ENCODE results near the gene SKA3. TPM values are rescaled to one million over a fixed set of nuclear protein-coding genes. Genes with fewer than 3 reads are reported as not detected.
A peak's percentile ranks its signal among the peaks of the same experiment; 100 is the strongest.
"Not testable (repeated sequence)": the region's sequence is repeated elsewhere in the genome, so short reads cannot be mapped to it uniquely, and the experiment has no call there.

The SKA3 gene
- total and polyA plus RNA-seq, 2 donors (not counting 1 experiment from before 2014, with no cell fraction given), result 6.1 to 6.6 TPM

GRCh38 chr13:21175656-21176214 is 617 bp downstream of the SKA3 start:
- Histone ChIP-seq H3K36me3 (ENCODE audit: control insufficient read depth, insufficient read depth, low read length) (no peaks in the 10 kb centered on the region), H3K79me2 (ENCODE audit: control insufficient read depth, insufficient read depth, low read length) (peaks cover 43% of the 10 kb centered on the region), H3K4me1 (ENCODE audit: control insufficient read depth, extremely low read depth, insufficient read depth, low read length) (peaks cover 2% of the 10 kb centered on the region), H3K27ac (ENCODE audit: insufficient read depth, low read length) (peak overlapping the region; percentile 84), H4K20me1 (ENCODE audit: control insufficient read depth, extremely low read depth, insufficient read depth, low read length) (no peaks in the 10 kb centered on the region), H3K4me2 (ENCODE audit: extremely low read depth, insufficient read depth, low read length) (peak overlapping the region; percentile 90), H3K4me3 (replicated peaks in 1 of 4; ENCODE audit: control extremely low read depth in 1 of 4, insufficient read depth in 1 of 4, low read depth in 3 of 4, low read length in 4 of 4) (peak overlapping the region; percentile 73 to 95 (median 92)), H3K9me3 (ENCODE audit: control insufficient read depth, insufficient read depth, low read depth, low read length) (no peaks in the 10 kb centered on the region), H3K27me3 (ENCODE audit: control insufficient read depth, insufficient read depth, low read length) (no peaks in the 10 kb centered on the region), H2AFZ (ENCODE audit: low read length) (peak overlapping the region; percentile 94), H3K9ac (ENCODE audit: insufficient read depth, low read length) (peak overlapping the region; percentile 87)
- DNase-seq (ENCODE audit: low read depth in 2 of 2), result peak; percentile 32 to 48
- TF ChIP-seq EZH2 (IDR thresholded peaks at IDR 0.05; ENCODE audit: low read length, missing control alignments) (no peak), CTCF (conservative IDR thresholded peaks at IDR 0.05 in 1 of 2, IDR thresholded peaks at IDR 0.05 in 1 of 2; ENCODE audit: low read depth in 1 of 2, low read length in 2 of 2) (no peak)

GRCh38 chr13:21173767-21174166 is 2.6 kb downstream of the SKA3 start:
- not testable (repeated sequence) for H3K9me3 ChIP-seq (ENCODE audit: control insufficient read depth, insufficient read depth, low read depth, low read length); H2AFZ ChIP-seq (ENCODE audit: low read length); H3K9ac ChIP-seq (ENCODE audit: insufficient read depth, low read length); DNase-seq (ENCODE audit: low read depth in 2 of 2); H3K27me3 ChIP-seq (ENCODE audit: control insufficient read depth, insufficient read depth, low read length); H4K20me1 ChIP-seq (ENCODE audit: control insufficient read depth, extremely low read depth, insufficient read depth, low read length); H3K4me1 ChIP-seq (ENCODE audit: control insufficient read depth, extremely low read depth, insufficient read depth, low read length); H3K4me3 ChIP-seq (replicated peaks in 1 of 4; ENCODE audit: control extremely low read depth in 1 of 4, insufficient read depth in 1 of 4, low read depth in 3 of 4, low read length in 4 of 4); H3K4me2 ChIP-seq (ENCODE audit: extremely low read depth, insufficient read depth, low read length); H3K36me3 ChIP-seq (ENCODE audit: control insufficient read depth, insufficient read depth, low read length); H3K27ac ChIP-seq (ENCODE audit: insufficient read depth, low read length)
- peaks cover 46% of the 10 kb centered on the region for H3K79me2 ChIP-seq (ENCODE audit: control insufficient read depth, insufficient read depth, low read length)

- no peak overlapping the region for H3K9ac ChIP-seq (ENCODE audit: insufficient read depth, low read length)
- DNase-seq (ENCODE audit: low read depth in 2 of 2), result no peak
- H3K4me3 ChIP-seq (replicated peaks in 1 of 4; ENCODE audit: control extremely low read depth in 1 of 4, insufficient read depth in 1 of 4, low read depth in 3 of 4, low read length in 4 of 4), result no peak overlapping the region
- peaks cover 32% of the 10 kb centered on the region for H3K79me2 ChIP-seq (ENCODE audit: control insufficient read depth, insufficient read depth, low read length)
- H3K4me2 ChIP-seq (ENCODE audit: extremely low read depth, insufficient read depth, low read length), result no peak overlapping the region
- no peaks in the 10 kb centered on the region for H4K20me1 ChIP-seq (ENCODE audit: control insufficient read depth, extremely low read depth, insufficient read depth, low read length)
- H3K9me3 ChIP-seq (ENCODE audit: control insufficient read depth, insufficient read depth, low read depth, low read length), result no peaks in the 10 kb centered on the region
- H2AFZ ChIP-seq (ENCODE audit: low read length), result no peak overlapping the region
- no peaks in the 10 kb centered on the region for H3K4me1 ChIP-seq (ENCODE audit: control insufficient read depth, extremely low read depth, insufficient read depth, low read length)
- H3K27me3 ChIP-seq (ENCODE audit: control insufficient read depth, insufficient read depth, low read length), result no peaks in the 10 kb centered on the region
- peaks cover 2% of the 10 kb centered on the region for H3K36me3 ChIP-seq (ENCODE audit: control insufficient read depth, insufficient read depth, low read length)
- no peak for TF ChIP-seq EZH2 (IDR thresholded peaks at IDR 0.05; ENCODE audit: low read length, missing control alignments)
- no peak for TF ChIP-seq CTCF (conservative IDR thresholded peaks at IDR 0.05 in 1 of 2, IDR thresholded peaks at IDR 0.05 in 1 of 2; ENCODE audit: low read depth in 1 of 2, low read length in 2 of 2)
- no peak overlapping the region for H3K27ac ChIP-seq (ENCODE audit: insufficient read depth, low read length)
Measured at GRCh38 chr13:21171420-21171819, 4.9 kb downstream of the SKA3 start.

- H3K36me3 ChIP-seq (ENCODE audit: control insufficient read depth, insufficient read depth, low read length); H4K20me1 ChIP-seq (ENCODE audit: control insufficient read depth, extremely low read depth, insufficient read depth, low read length); H3K9me3 ChIP-seq (ENCODE audit: control insufficient read depth, insufficient read depth, low read depth, low read length); H3K27ac ChIP-seq (ENCODE audit: insufficient read depth, low read length); H3K4me3 ChIP-seq (replicated peaks in 1 of 4; ENCODE audit: control extremely low read depth in 1 of 4, insufficient read depth in 1 of 4, low read depth in 3 of 4, low read length in 4 of 4); H3K9ac ChIP-seq (ENCODE audit: insufficient read depth, low read length); H3K79me2 ChIP-seq (ENCODE audit: control insufficient read depth, insufficient read depth, low read length); DNase-seq (ENCODE audit: low read depth in 2 of 2); H3K4me1 ChIP-seq (ENCODE audit: control insufficient read depth, extremely low read depth, insufficient read depth, low read length); H2AFZ ChIP-seq (ENCODE audit: low read length); H3K4me2 ChIP-seq (ENCODE audit: extremely low read depth, insufficient read depth, low read length); H3K27me3 ChIP-seq (ENCODE audit: control insufficient read depth, insufficient read depth, low read length): not testable (repeated sequence)
Measured at GRCh38 chr13:21165606-21166005, 10.7 kb downstream of the SKA3 start.

Measured in fibroblast of lung (primary cell).